ENCODE results near the gene TTC14.
A peak's percentile ranks its signal among the peaks of the same experiment; 100 is the strongest.
"Not testable (repeated sequence)": the region's sequence is repeated elsewhere in the genome, so short reads cannot be mapped to it uniquely, and the experiment has no call there.

The TTC14 gene

GRCh38 chr3:180594631-180595558 is 7.1 kb upstream of the TTC14 start:
- no peaks in the 10 kb centered on the region for H3K9me3 ChIP-seq (ENCODE audit: low read depth, low read length)
- no peak overlapping the region for H3K4me3 ChIP-seq
- no peaks in the 10 kb centered on the region for H3K36me3 ChIP-seq (ENCODE audit: insufficient read depth, low read length)
- no peak for TF ChIP-seq FOXP2 (optimal IDR thresholded peaks at IDR 0.05; ENCODE audit: control extremely low read depth, extremely low read length, insufficient read depth)
- TF ChIP-seq EZH2 (IDR thresholded peaks at IDR 0.05) = no peak
- TF ChIP-seq POLR2AphosphoS5 (IDR thresholded peaks at IDR 0.05; ENCODE audit: borderline replicate concordance, low read depth, low read length) = no peak
- no peak overlapping the region for H3K27ac ChIP-seq
- DNase-seq (ENCODE audit: low read depth, low spot score) = no peak
- peak overlapping the region; percentile 19 for H3K9ac ChIP-seq (ENCODE audit: insufficient read length)

GRCh38 chr3:180595559-180595935 is 6.4 kb upstream of the TTC14 start:
- Histone ChIP-seq H3K4me3 (no peak overlapping the region), H3K9me3 (ENCODE audit: low read depth, low read length) (no peaks in the 10 kb centered on the region), H3K9ac (ENCODE audit: insufficient read length) (peak overlapping the region; percentile 19), H3K36me3 (ENCODE audit: insufficient read depth, low read length) (no peaks in the 10 kb centered on the region), H3K27ac (no peak overlapping the region)
- TF ChIP-seq FOXP2 (optimal IDR thresholded peaks at IDR 0.05; ENCODE audit: control extremely low read depth, extremely low read length, insufficient read depth) (no peak), EZH2 (IDR thresholded peaks at IDR 0.05) (no peak), POLR2AphosphoS5 (IDR thresholded peaks at IDR 0.05; ENCODE audit: borderline replicate concordance, low read depth, low read length) (no peak)
- DNase-seq (ENCODE audit: low read depth, low spot score) = no peak

GRCh38 chr3:180600473-180600872 is 1.5 kb upstream of the TTC14 start:
- Histone ChIP-seq H3K27ac (no peak overlapping the region), H3K4me3 (no peak overlapping the region), H3K9me3 (ENCODE audit: low read depth, low read length) (no peaks in the 10 kb centered on the region), H3K9ac (ENCODE audit: insufficient read length) (no peak overlapping the region), H3K36me3 (ENCODE audit: insufficient read depth, low read length) (peaks cover 24% of the 10 kb centered on the region)
- no peak for DNase-seq (ENCODE audit: low read depth, low spot score)
- TF ChIP-seq FOXP2 (optimal IDR thresholded peaks at IDR 0.05; ENCODE audit: control extremely low read depth, extremely low read length, insufficient read depth) (no peak), EZH2 (IDR thresholded peaks at IDR 0.05) (no peak), POLR2AphosphoS5 (IDR thresholded peaks at IDR 0.05; ENCODE audit: borderline replicate concordance, low read depth, low read length) (no peak)

- Histone ChIP-seq H3K36me3 (ENCODE audit: insufficient read depth, low read length) (peaks cover 75% of the 10 kb centered on the region), H3K4me3 (peak overlapping the region; percentile 24), H3K9me3 (ENCODE audit: low read depth, low read length) (no peaks in the 10 kb centered on the region), H3K27ac (peak overlapping the region; percentile 81), H3K9ac (ENCODE audit: insufficient read length) (peak overlapping the region; percentile 22)
- no peak for TF ChIP-seq EZH2 (IDR thresholded peaks at IDR 0.05)
- TF ChIP-seq POLR2AphosphoS5 (IDR thresholded peaks at IDR 0.05; ENCODE audit: borderline replicate concordance, low read depth, low read length) = peak; percentile 42; the same call in 1 of the 2 replicates
- no peak for TF ChIP-seq FOXP2 (optimal IDR thresholded peaks at IDR 0.05; ENCODE audit: control extremely low read depth, extremely low read length, insufficient read depth)
- peak; percentile 70 for DNase-seq (ENCODE audit: low read depth, low spot score)
Measured at GRCh38 chr3:180611006-180611405, 9.0 kb downstream of the TTC14 start.

- H3K9ac ChIP-seq (ENCODE audit: insufficient read length) = no peak overlapping the region
- H3K27ac ChIP-seq = no peak overlapping the region
- H3K4me3 ChIP-seq = no peak overlapping the region
- no peak for TF ChIP-seq POLR2AphosphoS5 (IDR thresholded peaks at IDR 0.05; ENCODE audit: borderline replicate concordance, low read depth, low read length)
- TF ChIP-seq FOXP2 (optimal IDR thresholded peaks at IDR 0.05; ENCODE audit: control extremely low read depth, extremely low read length, insufficient read depth) = no peak
- TF ChIP-seq EZH2 (IDR thresholded peaks at IDR 0.05) = no peak
- peaks cover 62% of the 10 kb centered on the region for H3K36me3 ChIP-seq (ENCODE audit: insufficient read depth, low read length)
- no peaks in the 10 kb centered on the region for H3K9me3 ChIP-seq (ENCODE audit: low read depth, low read length)
- no peak for DNase-seq (ENCODE audit: low read depth, low spot score)
Measured at GRCh38 chr3:180612364-180612763, 10.4 kb downstream of the TTC14 start.

- Histone ChIP-seq H3K4me3 (no peak overlapping the region), H3K36me3 (ENCODE audit: insufficient read depth, low read length) (peaks cover 38% of the 10 kb centered on the region), H3K9me3 (ENCODE audit: low read depth, low read length) (no peaks in the 10 kb centered on the region), H3K27ac (no peak overlapping the region), H3K9ac (ENCODE audit: insufficient read length) (no peak overlapping the region)
- TF ChIP-seq POLR2AphosphoS5 (IDR thresholded peaks at IDR 0.05; ENCODE audit: borderline replicate concordance, low read depth, low read length) = no peak
- no peak for TF ChIP-seq FOXP2 (optimal IDR thresholded peaks at IDR 0.05; ENCODE audit: control extremely low read depth, extremely low read length, insufficient read depth)
- TF ChIP-seq EZH2 (IDR thresholded peaks at IDR 0.05) = no peak
- no peak for DNase-seq (ENCODE audit: low read depth, low spot score)
Measured at GRCh38 chr3:180615954-180616353, 14.0 kb downstream of the TTC14 start.

- no peaks in the 10 kb centered on the region for H3K9me3 ChIP-seq (ENCODE audit: low read depth, low read length)
- DNase-seq (ENCODE audit: low read depth, low spot score) = no peak
- peaks cover 29% of the 10 kb centered on the region for H3K36me3 ChIP-seq (ENCODE audit: insufficient read depth, low read length)
- H3K27ac ChIP-seq = no peak overlapping the region
- TF ChIP-seq POLR2AphosphoS5 (IDR thresholded peaks at IDR 0.05; ENCODE audit: borderline replicate concordance, low read depth, low read length) (no peak), FOXP2 (optimal IDR thresholded peaks at IDR 0.05; ENCODE audit: control extremely low read depth, extremely low read length, insufficient read depth) (no peak), EZH2 (IDR thresholded peaks at IDR 0.05) (no peak)
- H3K4me3 ChIP-seq = no peak overlapping the region
- no peak overlapping the region for H3K9ac ChIP-seq (ENCODE audit: insufficient read length)
Measured at GRCh38 chr3:180617049-180617448, 15.1 kb downstream of the TTC14 start.

GRCh38 chr3:180618563-180618962 is 16.6 kb downstream of the TTC14 start:
- not testable (repeated sequence) for DNase-seq (ENCODE audit: low read depth, low spot score); H3K9ac ChIP-seq (ENCODE audit: insufficient read length); H3K9me3 ChIP-seq (ENCODE audit: low read depth, low read length); H3K27ac ChIP-seq; H3K4me3 ChIP-seq
- H3K36me3 ChIP-seq (ENCODE audit: insufficient read depth, low read length) = peaks cover 14% of the 10 kb centered on the region

All from SK-N-MC (cell line).